CD4-positive, CD25-positive, alpha-beta regulatory T cell (primary cell): Measurements from ENCODE around the gene TH. TPM values are rescaled to one million over a fixed set of nuclear protein-coding genes. Genes with fewer than 3 reads are reported as not detected.
A peak's percentile ranks its signal among the peaks of the same experiment; 100 is the strongest.

Source experiments
- ATAC-seq, 2 donors: fragments of 150-1000 bp; cut with Tn5 transposase; one replicate each; pipeline ENCODE4 v1.10.0; 2021; ENCODE audit warnings: low read depth in 2 of 2, moderate number of reproducible peaks in 2 of 2, moderate library complexity in 1 of 2
- DNase-seq, 3 donors: peaks; one replicate each; pipeline versions ENCODE4 v3.0.0 to v3.0.0-alpha.2; 2012 to 2022; ENCODE audit warnings: mixed read lengths in 1 of 3
- H3K27ac ChIP-seq: one replicate; pipeline ENCODE4 v1.7.0; 2013; ENCODE audit warnings: mild to moderate bottlenecking, low read length; ENCODE audit not compliant: insufficient read depth, poor library complexity, severe bottlenecking
- H3K27me3 ChIP-seq: one replicate; pipeline ENCODE4 v1.7.0; 2013; ENCODE audit warnings: low read length; ENCODE audit not compliant: control insufficient read depth, insufficient read depth
- H3K36me3 ChIP-seq: one replicate; pipeline ENCODE4 v1.7.0; 2013; ENCODE audit warnings: mild to moderate bottlenecking, low read length, moderate library complexity; ENCODE audit not compliant: control insufficient read depth, insufficient read depth
- H3K4me1 ChIP-seq: 2 replicates; pipeline ENCODE4 v1.7.0; 2013; ENCODE audit warnings: mild to moderate bottlenecking, low read length; ENCODE audit not compliant: insufficient read depth, control insufficient read depth, poor library complexity, severe bottlenecking
- H3K4me3 ChIP-seq: one replicate; pipeline ENCODE4 v1.7.0; 2013; ENCODE audit warnings: low read depth, mild to moderate bottlenecking, low read length, moderate library complexity
- H3K9me3 ChIP-seq, 2 experiments: 1 replicate in 1 of 2; 2 replicates in 1 of 2; pipeline ENCODE4 v1.7.0; 2013; ENCODE audit warnings: low read length in 2 of 2, mild to moderate bottlenecking in 1 of 2, moderate library complexity in 1 of 2; ENCODE audit not compliant: control insufficient read depth in 2 of 2
- H3K27ac Mint-ChIP-seq, 3 donors: one replicate each; pipeline ENCODE4 v1.8.0; 2020 to 2022; ENCODE audit warnings: mild to moderate bottlenecking in 3 of 3, mixed read lengths in 3 of 3, moderate library complexity in 2 of 3
- H3K27me3 Mint-ChIP-seq: one replicate; pipeline ENCODE4 v1.8.0; 2022; ENCODE audit warnings: mild to moderate bottlenecking, mixed read lengths
- H3K36me3 Mint-ChIP-seq: one replicate; pipeline ENCODE4 v1.8.0; 2020; ENCODE audit warnings: mixed read lengths
- H3K4me1 Mint-ChIP-seq, 4 donors: one replicate each; pipeline ENCODE4 v1.8.0; 2020 to 2022; ENCODE audit warnings: mixed read lengths in 4 of 4, mild to moderate bottlenecking in 1 of 4
- H3K4me3 Mint-ChIP-seq, 4 donors: one replicate each; pipeline ENCODE4 v1.8.0; 2020 to 2022; ENCODE audit warnings: mild to moderate bottlenecking in 4 of 4, mixed read lengths in 4 of 4, moderate library complexity in 3 of 4
- H3K9me3 Mint-ChIP-seq, 7 donors: one replicate each; pipeline ENCODE4 v1.8.0; 2020 to 2022; ENCODE audit warnings: mixed read lengths in 7 of 7, mild to moderate bottlenecking in 3 of 7, moderate library complexity in 2 of 7
- polyA plus RNA-seq, 4 donors: library from polyadenylated mRNA; unstranded; fragments of 300-500 nt; fragmentation: Illumina TruSeq; gene quantifications; one replicate each; pipeline ENCODE4 v1.2.3, GENCODE V29; 2021
- total RNA-seq: library from RNA; stranded (reverse); gene quantifications from one replicate; pipeline ENCODE4 v1.2.3, GENCODE V29; 2022

Gene TH
- total and polyA plus RNA-seq, 5 donors from 2014 or later, result not detected

GRCh38 chr11:2154195-2154585, 17.4 kb downstream of the TH start:
- no peak overlapping the region for H3K27ac Mint-ChIP-seq
- peaks cover 2% of the 10 kb centered on the region for H3K27me3 ChIP-seq
- no peak for ATAC-seq

DNA sequence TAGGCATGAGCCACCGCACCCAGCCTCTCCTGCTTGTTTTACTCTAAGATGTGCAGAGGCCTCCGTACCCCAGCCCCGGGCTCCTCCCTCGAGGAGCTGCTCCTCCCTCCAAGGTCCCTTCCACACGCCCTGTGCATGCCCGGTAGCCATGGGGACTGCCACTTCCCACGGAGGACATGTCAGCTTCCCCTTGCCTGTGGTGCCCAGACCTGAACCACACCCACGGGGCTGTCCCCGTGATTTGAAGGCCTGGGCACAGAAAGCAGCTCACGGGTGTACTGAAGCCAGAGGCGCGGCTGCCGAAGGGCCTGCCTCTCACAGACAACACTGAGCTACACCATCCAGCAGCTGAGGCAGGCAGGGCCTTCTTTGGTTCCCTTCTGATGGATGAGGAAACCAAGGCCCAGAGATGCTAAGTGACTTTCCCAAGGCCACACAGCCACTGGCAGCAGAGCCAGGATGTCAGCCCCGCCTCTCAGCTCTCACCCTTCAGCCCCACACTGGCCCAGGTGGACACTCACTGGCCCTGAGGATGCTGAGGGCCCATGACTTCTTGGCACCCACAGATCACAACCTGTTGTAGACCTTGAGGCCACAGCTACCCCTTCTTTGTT, 17.9 kb downstream of the TH start:
- H3K27me3 Mint-ChIP-seq, result peaks cover 24% of the 10 kb centered on the region
- H3K4me3 ChIP-seq, result no peak overlapping the region
- peaks cover 2% of the 10 kb centered on the region for H3K27me3 ChIP-seq
- no peaks in the 10 kb centered on the region for H3K36me3 Mint-ChIP-seq
- H3K9me3 Mint-ChIP-seq, result no peaks in the 10 kb centered on the region
- H3K9me3 ChIP-seq, result no peaks in the 10 kb centered on the region
- H3K27ac Mint-ChIP-seq, result no peak overlapping the region
- no peak for DNase-seq
- H3K27ac ChIP-seq, result no peak overlapping the region
- peaks cover 6% of the 10 kb centered on the region for H3K4me1 ChIP-seq
- no peaks in the 10 kb centered on the region for H3K36me3 ChIP-seq
- peaks cover 0 to 8% (median 5%) of the 10 kb centered on the region in 4 donors for H3K4me1 Mint-ChIP-seq
- no peak for ATAC-seq
- H3K4me3 Mint-ChIP-seq, result no peak overlapping the region

More at GRCh38 chr11:2154195-2154585, 17.4 kb downstream of the TH start:
- H3K4me3 ChIP-seq, result no peak overlapping the region
- peaks cover 6% of the 10 kb centered on the region for H3K4me1 ChIP-seq
- H3K27me3 Mint-ChIP-seq, result peaks cover 19% of the 10 kb centered on the region
- H3K36me3 Mint-ChIP-seq, result no peaks in the 10 kb centered on the region
- H3K4me1 Mint-ChIP-seq, result peaks cover 0 to 8% (median 5%) of the 10 kb centered on the region in 4 donors
- no peak overlapping the region for H3K27ac ChIP-seq
- H3K36me3 ChIP-seq, result no peaks in the 10 kb centered on the region
- no peaks in the 10 kb centered on the region for H3K9me3 ChIP-seq
- H3K4me3 Mint-ChIP-seq, result no peak overlapping the region
- no peaks in the 10 kb centered on the region for H3K9me3 Mint-ChIP-seq
- DNase-seq, result no peak

GRCh38 chr11:2151500-2152257, 19.9 kb downstream of the TH start:
- Histone ChIP-seq H3K4me3 (peak overlapping the region; percentile 55), H3K9me3 (no peaks in the 10 kb centered on the region), H3K27ac (no peak overlapping the region), H3K4me1 (peaks cover 6% of the 10 kb centered on the region), H3K27me3 (peaks cover 2% of the 10 kb centered on the region), H3K36me3 (no peaks in the 10 kb centered on the region)
- Mint-ChIP-seq H3K27ac (peak overlapping the region in 1 of 3 donors; percentile 14), H3K27me3 (peaks cover 41% of the 10 kb centered on the region), H3K9me3 (no peaks in the 10 kb centered on the region), H3K4me3 (peak overlapping the region in 3 of 4 donors; percentile 43 to 78 (median 44)), H3K4me1 (peaks cover 0 to 8% (median 5%) of the 10 kb centered on the region in 4 donors), H3K36me3 (no peaks in the 10 kb centered on the region)
- ATAC-seq (peak; percentile 72 to 76), DNase-seq (peak; percentile 63 to 81 (median 75))

DNA sequence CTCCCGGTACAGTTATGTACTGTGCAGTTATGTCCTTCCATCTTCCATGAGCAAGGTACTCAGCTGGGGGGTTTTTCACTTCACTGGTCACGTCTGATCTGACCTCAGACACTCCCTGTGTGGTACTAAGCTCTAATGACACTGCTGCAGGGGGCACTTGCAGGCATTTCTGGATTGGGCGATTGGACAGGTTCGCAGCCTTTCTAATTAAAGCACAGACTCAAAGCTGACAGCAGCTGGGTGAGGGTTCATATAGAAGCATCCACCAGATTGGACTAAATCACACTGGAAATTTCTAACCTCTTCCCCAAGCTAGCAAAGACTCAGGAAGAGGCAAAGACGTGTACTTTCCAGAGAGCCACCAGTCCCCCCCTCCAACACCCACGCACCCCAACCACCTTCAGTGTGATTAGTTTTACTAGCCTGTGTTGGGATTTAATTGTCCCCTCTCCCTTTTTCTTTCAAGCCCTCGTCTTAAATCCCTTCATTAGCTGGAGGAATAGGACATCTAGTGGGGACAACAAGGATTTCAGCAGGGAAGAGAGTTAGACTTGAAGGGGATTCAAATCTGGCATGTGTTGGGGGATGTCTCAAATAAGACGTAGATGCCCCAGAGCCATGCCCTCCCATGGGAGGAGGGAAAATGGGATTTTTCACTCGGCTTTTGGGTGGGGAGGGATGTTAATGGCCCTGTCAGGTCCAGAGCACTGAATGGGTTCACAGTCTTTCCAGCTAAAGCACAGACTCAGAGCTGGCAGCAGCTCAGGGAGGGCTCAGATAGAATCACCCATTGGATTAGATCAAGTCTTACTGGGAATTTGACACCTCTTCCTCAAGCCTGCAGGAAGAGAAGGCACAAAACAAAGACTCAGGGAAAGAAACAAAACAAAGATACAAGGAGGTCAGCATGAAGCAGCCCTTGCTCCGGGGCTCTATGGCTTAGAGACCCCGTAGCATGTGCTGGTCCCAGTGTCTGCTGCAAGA, 21.5 kb downstream of the TH start:
- peaks cover 55% of the 10 kb centered on the region for H3K27me3 Mint-ChIP-seq
- H3K27me3 ChIP-seq, result peaks cover 2% of the 10 kb centered on the region

GRCh38 chr11:2149460-2149859, 22.2 kb downstream of the TH start:
- H3K27me3 ChIP-seq, result peaks cover 2% of the 10 kb centered on the region
- DNase-seq, result no peak
- peaks cover 62% of the 10 kb centered on the region for H3K27me3 Mint-ChIP-seq

More for the DNA sequence above, 21.5 kb downstream of the TH start:
- H3K4me1 Mint-ChIP-seq, result peaks cover 0 to 8% (median 5%) of the 10 kb centered on the region in 4 donors
- Histone ChIP-seq H3K4me3 (no peak overlapping the region), H3K36me3 (no peaks in the 10 kb centered on the region), H3K27ac (no peak overlapping the region), H3K4me1 (peaks cover 6% of the 10 kb centered on the region), H3K9me3 (no peaks in the 10 kb centered on the region)
- no peaks in the 10 kb centered on the region for H3K36me3 Mint-ChIP-seq
- no peak for ATAC-seq
- H3K9me3 Mint-ChIP-seq, result no peaks in the 10 kb centered on the region
- H3K27ac Mint-ChIP-seq, result no peak overlapping the region
- no peak overlapping the region for H3K4me3 Mint-ChIP-seq
- DNase-seq, result no peak

DNA sequence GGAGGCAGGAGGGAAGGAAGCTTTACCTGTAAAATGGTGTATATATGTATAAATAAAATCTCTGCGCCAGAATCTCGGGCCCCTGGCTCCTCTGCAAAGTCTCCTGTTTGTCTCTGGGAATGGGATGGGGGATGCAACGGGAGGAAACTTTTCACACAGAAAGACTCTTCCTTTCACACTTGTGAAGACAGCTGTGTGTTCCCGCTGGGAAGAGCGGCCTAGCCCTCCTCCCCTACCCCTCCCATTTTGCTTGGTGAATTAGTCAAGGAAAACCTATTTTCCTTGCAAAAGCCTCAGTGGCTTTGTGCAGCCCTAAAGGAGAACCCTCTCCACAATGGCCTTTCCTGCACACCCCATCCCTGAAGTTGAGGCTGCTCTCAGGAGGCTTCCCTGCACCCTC, 23.0 kb downstream of the TH start:
- H3K4me1 Mint-ChIP-seq, result peaks cover 0 to 8% (median 5%) of the 10 kb centered on the region in 4 donors
- H3K36me3 Mint-ChIP-seq, result no peaks in the 10 kb centered on the region
- ATAC-seq, result no peak

More at GRCh38 chr11:2149460-2149859, 22.2 kb downstream of the TH start:
- Mint-ChIP-seq H3K27ac (no peak overlapping the region), H3K4me3 (no peak overlapping the region), H3K9me3 (no peaks in the 10 kb centered on the region), H3K4me1 (peaks cover 0 to 8% (median 5%) of the 10 kb centered on the region in 4 donors), H3K36me3 (no peaks in the 10 kb centered on the region)
- Histone ChIP-seq H3K36me3 (no peaks in the 10 kb centered on the region), H3K9me3 (no peaks in the 10 kb centered on the region), H3K4me3 (no peak overlapping the region), H3K27ac (no peak overlapping the region), H3K4me1 (peaks cover 6% of the 10 kb centered on the region)
- no peak for ATAC-seq

GRCh38 chr11:2147391-2147790, 24.2 kb downstream of the TH start:
- Mint-ChIP-seq H3K4me3 (no peak overlapping the region), H3K9me3 (no peaks in the 10 kb centered on the region), H3K4me1 (peaks cover 0 to 15% (median 8%) of the 10 kb centered on the region in 4 donors), H3K27me3 (peaks cover 79% of the 10 kb centered on the region), H3K36me3 (no peaks in the 10 kb centered on the region), H3K27ac (no peak overlapping the region)
- no peak overlapping the region for H3K4me3 ChIP-seq
- H3K27me3 ChIP-seq, result peaks cover 6% of the 10 kb centered on the region
- DNase-seq (no peak), ATAC-seq (no peak)
- H3K9me3 ChIP-seq, result no peaks in the 10 kb centered on the region
- H3K4me1 ChIP-seq, result peaks cover 6% of the 10 kb centered on the region
- no peaks in the 10 kb centered on the region for H3K36me3 ChIP-seq
- no peak overlapping the region for H3K27ac ChIP-seq

More for the DNA sequence above, 23.0 kb downstream of the TH start:
- Mint-ChIP-seq H3K4me3 (no peak overlapping the region), H3K27me3 (peaks cover 67% of the 10 kb centered on the region), H3K27ac (no peak overlapping the region), H3K9me3 (no peaks in the 10 kb centered on the region)
- no peak for DNase-seq
- H3K4me1 ChIP-seq, result peaks cover 6% of the 10 kb centered on the region
- H3K9me3 ChIP-seq, result no peaks in the 10 kb centered on the region
- no peak overlapping the region for H3K4me3 ChIP-seq
- H3K36me3 ChIP-seq, result no peaks in the 10 kb centered on the region
- peaks cover 2% of the 10 kb centered on the region for H3K27me3 ChIP-seq
- no peak overlapping the region for H3K27ac ChIP-seq
